Gastroesophageal sphincter (tissue), 3 donors: ENCODE results near the gene CNOT2.

Experiments
- CTCF ChIP-seq, 4 experiments: fragments of 200-600 bp in 2 of 4; fragments of 450-650 bp in 2 of 4; sonication (generic) in 1 of 4; IDR thresholded peaks; one replicate each; pipeline ENCODE4 v1.5.1; 2017 to 2019; ENCODE audit warnings: antibody characterized with exemption in 4 of 4, mild to moderate bottlenecking in 2 of 4, moderate library complexity in 2 of 4
- POLR2AphosphoS5 ChIP-seq: sonication (generic); formaldehyde crosslinking; IDR thresholded peaks from one replicate; pipeline ENCODE4 v1.6.1; 2017; ENCODE audit warnings: antibody characterized with exemption

- no peak for TF ChIP-seq CTCF (IDR thresholded peaks at IDR 0.05)
- no peak for TF ChIP-seq POLR2AphosphoS5
Observed at GRCh38 chr12:70383484-70383883, 140.3 kb downstream of the CNOT2 start.
